Fibroblast of lung (primary cell): ENCODE measurements around the gene RPTN. TPM values are rescaled to one million over a fixed set of nuclear protein-coding genes. Genes with fewer than 3 reads are reported as not detected.
A peak's percentile ranks its signal among the peaks of the same experiment; 100 is the strongest.

Experiments
- DNase-seq, 2 donors: peaks; one replicate each; pipeline versions ENCODE4 v3.0.0 to v3.0.0-alpha.2; 2010; ENCODE audit warnings: low read depth in 2 of 2
- H2AFZ ChIP-seq: 2 replicates; pipeline ENCODE4 v1.5.1; 2012; ENCODE audit warnings: low read length, control low read depth, inconsistent platforms
- H3K27ac ChIP-seq: 2 replicates; pipeline ENCODE4 v1.5.1; 2011; ENCODE audit warnings: low read length, control low read depth; ENCODE audit not compliant: insufficient read depth
- H3K27me3 ChIP-seq: 2 replicates; pipeline ENCODE4 v1.5.1; 2011; ENCODE audit warnings: mild to moderate bottlenecking, low read length; ENCODE audit not compliant: control insufficient read depth, insufficient read depth
- H3K36me3 ChIP-seq: 2 replicates; pipeline ENCODE4 v1.5.1; 2011; ENCODE audit warnings: low read length; ENCODE audit not compliant: control insufficient read depth, insufficient read depth
- H3K4me1 ChIP-seq: 2 replicates; pipeline ENCODE4 v1.5.1; 2011; ENCODE audit warnings: low read length; ENCODE audit not compliant: control insufficient read depth, insufficient read depth; ENCODE audit errors: extremely low read depth
- H3K4me2 ChIP-seq: 2 replicates; pipeline ENCODE4 v1.5.1; 2011; ENCODE audit warnings: low read length, control low read depth; ENCODE audit not compliant: insufficient read depth; ENCODE audit errors: extremely low read depth
- H3K4me3 ChIP-seq, 4 experiments: fragments of 200-600 bp in 1 of 4; sonication (generic) in 1 of 4; replicated peaks in 1 of 4; 2 replicates each; pipeline ENCODE4 v1.5.1; 2011 to 2016; ENCODE audit warnings: low read length in 4 of 4, low read depth in 3 of 4, mild to moderate bottlenecking in 3 of 4, control low read depth in 2 of 4, inconsistent platforms in 1 of 4, mixed read lengths in 1 of 4; ENCODE audit not compliant: insufficient read depth in 1 of 4; ENCODE audit errors: control extremely low read depth in 1 of 4
- H3K79me2 ChIP-seq: 2 replicates; pipeline ENCODE4 v1.5.1; 2012; ENCODE audit warnings: mild to moderate bottlenecking, low read length, inconsistent platforms; ENCODE audit not compliant: control insufficient read depth, insufficient read depth
- H3K9ac ChIP-seq: 2 replicates; pipeline ENCODE4 v1.5.1; 2011; ENCODE audit warnings: mild to moderate bottlenecking, low read length, control low read depth; ENCODE audit not compliant: insufficient read depth
- H3K9me3 ChIP-seq: 2 replicates; pipeline ENCODE4 v1.5.1; 2012; ENCODE audit warnings: low read depth, low read length; ENCODE audit not compliant: control insufficient read depth, insufficient read depth
- H4K20me1 ChIP-seq: 2 replicates; pipeline ENCODE4 v1.5.1; 2011; ENCODE audit warnings: low read length; ENCODE audit not compliant: control insufficient read depth, insufficient read depth; ENCODE audit errors: extremely low read depth
- CTCF ChIP-seq, 2 donors: IDR thresholded peaks in 1 of 2; conservative IDR thresholded peaks in 1 of 2; 1 replicate in 1 of 2; 2 replicates in 1 of 2; pipeline ENCODE4 v1.5.1; 2011 to 2012; ENCODE audit warnings: low read length in 2 of 2, control low read depth in 1 of 2, inconsistent platforms in 1 of 2, low read depth in 1 of 2, mild to moderate bottlenecking in 1 of 2
- EZH2 ChIP-seq: IDR thresholded peaks from 2 replicates; pipeline ENCODE4 v1.5.1; 2012; ENCODE audit warnings: low read length, control low read depth, mild to moderate bottlenecking; ENCODE audit errors: missing control alignments
- polyA plus RNA-seq, 2 donors: library from polyadenylated mRNA; depleted of rRNA in 1 of 2; stranded (reverse) in 1 of 2; unstranded in 1 of 2; fragments of >200 nt; gene quantifications; 2 replicates each; pipeline ENCODE4 v1.2.1, GENCODE V29; 2011 to 2012; ENCODE audit warnings: missing spikeins in 1 of 2
- total RNA-seq: library from RNA; depleted of rRNA; stranded (reverse); fragments of >200 nt; gene quantifications from 2 replicates; pipeline ENCODE4 v1.2.1, GENCODE V29; 2014

Gene RPTN
- total and polyA plus RNA-seq, 2 donors (not counting 1 experiment from before 2014, with no cell fraction given), result not detected

- Histone ChIP-seq H3K4me2 (no peak overlapping the region), H4K20me1 (no peaks in the 10 kb centered on the region), H3K27me3 (no peaks in the 10 kb centered on the region), H3K9ac (no peak overlapping the region), H2AFZ (no peak overlapping the region), H3K9me3 (no peaks in the 10 kb centered on the region), H3K79me2 (no peaks in the 10 kb centered on the region), H3K27ac (no peak overlapping the region), H3K4me1 (no peaks in the 10 kb centered on the region), H3K4me3 (no peak overlapping the region), H3K36me3 (no peaks in the 10 kb centered on the region)
- no peak for TF ChIP-seq EZH2
- TF ChIP-seq CTCF (conservative IDR thresholded peaks at IDR 0.05 in 1 of 2, IDR thresholded peaks at IDR 0.05 in 1 of 2; ENCODE audit: low read depth in 1 of 2, low read length in 2 of 2), result no peak
- DNase-seq, result no peak
Observed at GRCh38 chr1:152191711-152192110, 32.7 kb upstream of the RPTN start.

DNA sequence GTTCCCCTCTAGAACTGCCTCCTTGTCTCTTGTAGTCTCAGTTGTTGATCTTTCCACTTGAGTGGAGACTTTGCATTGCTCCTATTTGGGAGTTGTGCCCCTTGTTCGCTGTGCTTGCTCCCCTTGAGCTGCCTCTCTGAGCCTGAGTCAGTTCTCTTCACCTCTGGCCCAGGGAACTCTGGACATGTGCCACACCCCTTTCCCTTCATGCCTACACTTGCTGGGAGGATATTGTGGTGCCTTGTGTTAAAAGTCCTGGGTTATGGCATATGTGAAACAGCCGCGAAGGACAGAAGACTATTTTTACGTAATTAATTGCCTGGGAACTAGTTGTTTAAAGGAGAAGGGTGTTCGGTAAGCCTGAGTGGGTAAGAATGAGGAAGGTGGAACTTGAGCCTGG is 32.2 kb upstream of the RPTN start:
- Histone ChIP-seq H3K27me3 (no peaks in the 10 kb centered on the region), H3K79me2 (no peaks in the 10 kb centered on the region), H3K27ac (no peak overlapping the region), H3K4me1 (no peaks in the 10 kb centered on the region), H3K9ac (no peak overlapping the region), H3K4me3 (no peak overlapping the region), H3K36me3 (no peaks in the 10 kb centered on the region), H3K4me2 (no peak overlapping the region), H2AFZ (no peak overlapping the region), H4K20me1 (no peaks in the 10 kb centered on the region), H3K9me3 (no peaks in the 10 kb centered on the region)
- no peak for DNase-seq
- no peak for TF ChIP-seq EZH2
- TF ChIP-seq CTCF (conservative IDR thresholded peaks at IDR 0.05 in 1 of 2, IDR thresholded peaks at IDR 0.05 in 1 of 2; ENCODE audit: low read depth in 1 of 2, low read length in 2 of 2), result no peak

DNA sequence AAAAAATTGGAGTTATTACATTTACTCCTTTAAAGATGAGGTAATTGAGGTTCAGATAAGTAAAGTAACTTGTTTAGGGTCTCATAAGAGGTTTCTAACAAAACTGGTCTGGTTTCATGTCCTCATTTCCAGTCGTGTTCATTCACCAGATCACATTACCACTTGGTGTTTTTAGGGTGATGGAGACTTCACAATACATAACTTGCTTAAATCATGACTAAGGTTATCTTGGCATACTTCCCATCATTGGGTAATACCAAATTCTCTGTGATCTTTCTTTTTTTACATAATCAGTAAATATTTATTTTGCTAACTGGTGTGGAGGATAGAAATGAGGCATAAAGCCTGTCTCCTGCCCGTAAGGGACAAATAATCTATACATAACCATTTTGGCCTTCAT is 31.6 kb upstream of the RPTN start:
- Histone ChIP-seq H2AFZ (no peak overlapping the region), H3K4me1 (no peaks in the 10 kb centered on the region), H3K79me2 (no peaks in the 10 kb centered on the region), H4K20me1 (no peaks in the 10 kb centered on the region), H3K27me3 (no peaks in the 10 kb centered on the region), H3K27ac (no peak overlapping the region), H3K36me3 (no peaks in the 10 kb centered on the region), H3K4me2 (no peak overlapping the region), H3K4me3 (no peak overlapping the region), H3K9me3 (no peaks in the 10 kb centered on the region), H3K9ac (no peak overlapping the region)
- DNase-seq, result peak; percentile 28 to 36
- TF ChIP-seq EZH2 (no peak), CTCF (conservative IDR thresholded peaks at IDR 0.05 in 1 of 2, IDR thresholded peaks at IDR 0.05 in 1 of 2; ENCODE audit: low read depth in 1 of 2, low read length in 2 of 2) (no peak)
